Mesenchymal stem cell (in vitro differentiated cells and primary cell): Measurements from ENCODE around the gene HTR2B.
"Not testable (repeated sequence)": the region's sequence is repeated elsewhere in the genome, so short reads cannot be mapped to it uniquely, and the experiment has no call there.

Experiments used
- DNase-seq: peaks from one replicate; pipeline ENCODE4 v3.0.0-alpha.2; 2013
- H2AFZ ChIP-seq: one replicate; pipeline ENCODE4 v1.6.1; 2013; ENCODE audit warnings: low read depth, mild to moderate bottlenecking, control low read depth, inconsistent platforms, low read length, moderate library complexity
- H2AK5ac ChIP-seq: 2 replicates; pipeline ENCODE4 v1.6.1; 2013; ENCODE audit warnings: low read length, moderate library complexity, mild to moderate bottlenecking, inconsistent platforms; ENCODE audit not compliant: severe bottlenecking
- H2BK120ac ChIP-seq: one replicate; pipeline ENCODE4 v1.6.1; 2013; ENCODE audit warnings: low read depth, mild to moderate bottlenecking, inconsistent platforms, low read length, moderate library complexity
- H2BK12ac ChIP-seq, 2 experiments: one replicate each; pipeline ENCODE4 v1.6.1; 2013; ENCODE audit warnings: inconsistent platforms in 2 of 2, low read length in 2 of 2, mild to moderate bottlenecking in 2 of 2, moderate library complexity in 2 of 2, control low read depth in 1 of 2
- H2BK15ac ChIP-seq: one replicate; pipeline ENCODE4 v1.6.1; 2013; ENCODE audit warnings: mild to moderate bottlenecking, low read depth, inconsistent platforms; ENCODE audit not compliant: poor library complexity, severe bottlenecking
- H2BK5ac ChIP-seq: 2 replicates; pipeline ENCODE4 v1.6.1; 2013; ENCODE audit warnings: low read depth, mild to moderate bottlenecking, low read length, control low read depth, inconsistent platforms; ENCODE audit not compliant: poor library complexity, severe bottlenecking
- H3K14ac ChIP-seq, 2 experiments: one replicate each; pipeline ENCODE4 v1.6.1; 2013; ENCODE audit warnings: inconsistent platforms in 2 of 2, low read length in 2 of 2, control low read depth in 1 of 2, mild to moderate bottlenecking in 1 of 2, moderate library complexity in 1 of 2
- H3K18ac ChIP-seq, 2 experiments: one replicate each; pipeline ENCODE4 v1.6.1; 2013; ENCODE audit warnings: inconsistent platforms in 2 of 2, low read length in 2 of 2, control low read depth in 1 of 2, low read depth in 1 of 2, mild to moderate bottlenecking in 1 of 2
- H3K23ac ChIP-seq, 2 experiments: one replicate each; pipeline ENCODE4 v1.6.1; 2013; ENCODE audit warnings: inconsistent platforms in 2 of 2, low read length in 2 of 2, mild to moderate bottlenecking in 2 of 2, moderate library complexity in 2 of 2, control low read depth in 1 of 2
- H3K27ac ChIP-seq: 2 replicates; pipeline ENCODE4 v1.5.1; 2013; ENCODE audit warnings: mild to moderate bottlenecking, moderate library complexity, low read length, control low read depth, inconsistent platforms; ENCODE audit not compliant: poor library complexity, severe bottlenecking
- H3K27me3 ChIP-seq, 2 experiments: 2 replicates each; pipeline versions ENCODE4 v1.6.1 to v1.7.0; 2013; ENCODE audit warnings: low read length in 2 of 2, mild to moderate bottlenecking in 2 of 2, moderate library complexity in 2 of 2, control low read depth in 1 of 2, inconsistent platforms in 1 of 2; ENCODE audit not compliant: control insufficient read depth in 1 of 2, insufficient read depth in 1 of 2
- H3K36me3 ChIP-seq, 2 experiments: 2 replicates each; pipeline versions ENCODE4 v1.6.1 to v1.7.0; 2013; ENCODE audit warnings: low read length in 2 of 2, control low read depth in 1 of 2, inconsistent platforms in 1 of 2, low read depth in 1 of 2, mild to moderate bottlenecking in 1 of 2; ENCODE audit not compliant: insufficient read depth in 2 of 2, control insufficient read depth in 1 of 2
- H3K4ac ChIP-seq, 2 experiments: one replicate each; pipeline ENCODE4 v1.6.1; 2013; ENCODE audit warnings: inconsistent platforms in 2 of 2, low read length in 2 of 2, mild to moderate bottlenecking in 2 of 2, moderate library complexity in 2 of 2, control low read depth in 1 of 2, low read depth in 1 of 2
- H3K4me1 ChIP-seq: 2 replicates; pipeline ENCODE4 v1.6.1; 2013; ENCODE audit warnings: low read depth, low read length, control low read depth; ENCODE audit not compliant: control insufficient read depth, insufficient read depth
- H3K4me2 ChIP-seq: 2 replicates; pipeline ENCODE4 v1.6.1; 2013; ENCODE audit warnings: low read length, mild to moderate bottlenecking, inconsistent platforms; ENCODE audit not compliant: poor library complexity, severe bottlenecking
- H3K4me3 ChIP-seq, 2 experiments: 2 replicates each; pipeline versions ENCODE4 v1.5.1 to v1.7.0; 2013; ENCODE audit warnings: low read length in 2 of 2, mild to moderate bottlenecking in 2 of 2, control low read depth in 1 of 2, low read depth in 1 of 2; ENCODE audit not compliant: insufficient read depth in 1 of 2
- H3K79me1 ChIP-seq: replicated peaks from 2 replicates; pipeline ENCODE4 v1.6.1; 2013; ENCODE audit warnings: mild to moderate bottlenecking, control low read depth, low read length, inconsistent platforms; ENCODE audit not compliant: poor library complexity, severe bottlenecking
- H3K9ac ChIP-seq: 2 replicates; pipeline ENCODE4 v1.7.0; 2013; ENCODE audit warnings: mild to moderate bottlenecking, low read length, moderate library complexity
- H3K9me3 ChIP-seq: 2 replicates; pipeline ENCODE4 v1.7.0; 2013; ENCODE audit warnings: mild to moderate bottlenecking, low read length; ENCODE audit not compliant: control insufficient read depth
- H4K8ac ChIP-seq: one replicate; pipeline ENCODE4 v1.6.1; 2013; ENCODE audit warnings: inconsistent platforms, mild to moderate bottlenecking, low read length, moderate library complexity
- H4K91ac ChIP-seq: one replicate; pipeline ENCODE4 v1.6.1; 2013; ENCODE audit warnings: mild to moderate bottlenecking, low read length, inconsistent platforms
- WGBS: methylation state at CpG from one replicate; pipeline ENCODE4 v1.1.7; 2013; ENCODE audit warnings: mixed read lengths; 5-methylcytosine and 5-hydroxymethylcytosine counted together

The HTR2B gene

GRCh38 chr2:231104115-231104713 is 20.6 kb downstream of the HTR2B start:
- no peak overlapping the region for H4K91ac ChIP-seq
- no peaks in the 10 kb centered on the region for H3K9me3 ChIP-seq
- H2BK5ac ChIP-seq: no peak overlapping the region
- H3K18ac ChIP-seq: no peak overlapping the region
- no peak overlapping the region for H2BK120ac ChIP-seq
- peak overlapping the region; percentile 80 for H3K9ac ChIP-seq
- H4K8ac ChIP-seq: no peak overlapping the region
- no peak overlapping the region for H2BK15ac ChIP-seq
- no peak overlapping the region for H3K4me3 ChIP-seq
- peaks cover 27% of the 10 kb centered on the region for H3K79me1 ChIP-seq
- no peaks in the 10 kb centered on the region for H3K27me3 ChIP-seq
- peaks cover 2% of the 10 kb centered on the region for H3K4me1 ChIP-seq
- H3K36me3 ChIP-seq: peaks cover 25 to 51% of the 10 kb centered on the region in 2 experiments
- no peak overlapping the region for H2AFZ ChIP-seq
- H3K27ac ChIP-seq: no peak overlapping the region
- peak; percentile 81 for DNase-seq
- no peak overlapping the region for H2BK12ac ChIP-seq
- no peak overlapping the region for H3K4me2 ChIP-seq
- H3K23ac ChIP-seq: no peak overlapping the region
- H3K4ac ChIP-seq: no peak overlapping the region
- no peak overlapping the region for H2AK5ac ChIP-seq
- H3K14ac ChIP-seq: no peak overlapping the region
- 43% methylated on average over 1 of the region's 3 CpGs for WGBS

DNA sequence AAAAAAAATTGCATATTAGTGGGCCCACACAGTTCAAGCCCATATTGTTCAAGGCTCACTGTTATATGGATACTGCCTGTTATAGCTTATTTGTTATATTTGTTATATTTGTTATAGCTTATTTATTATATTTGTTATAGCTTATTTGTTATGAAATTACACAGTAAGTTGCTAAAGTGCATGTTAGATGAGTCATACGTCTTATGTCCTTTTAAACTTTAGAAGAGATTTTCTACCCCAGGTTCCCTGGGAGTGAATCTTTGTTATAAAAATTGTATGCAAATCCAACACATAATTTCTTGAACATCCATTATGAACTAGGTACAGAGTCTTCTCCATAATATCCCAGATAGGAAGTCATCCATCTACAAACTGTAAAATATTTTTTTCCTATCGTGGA is 22.1 kb downstream of the HTR2B start:
- Histone ChIP-seq H3K18ac (no peak overlapping the region), H3K4me3 (no peak overlapping the region)
- WGBS: no CpG with 5 or more reads among the region's 2 CpGs

GRCh38 chr2:231100990-231101389 is 23.9 kb downstream of the HTR2B start:
- Histone ChIP-seq H3K4me3 (no peak overlapping the region), H2AK5ac (no peak overlapping the region), H3K9ac (no peak overlapping the region), H2AFZ (no peak overlapping the region), H3K4ac (no peak overlapping the region), H4K91ac (no peak overlapping the region), H2BK15ac (no peak overlapping the region), H2BK12ac (no peak overlapping the region), H3K36me3 (peaks cover 27 to 55% of the 10 kb centered on the region in 2 experiments), H3K79me1 (peaks cover 24% of the 10 kb centered on the region), H2BK120ac (no peak overlapping the region), H4K8ac (no peak overlapping the region), H3K27ac (no peak overlapping the region), H3K18ac (no peak overlapping the region), H3K4me1 (no peaks in the 10 kb centered on the region), H3K9me3 (no peaks in the 10 kb centered on the region), H3K14ac (no peak overlapping the region), H3K27me3 (no peaks in the 10 kb centered on the region), H3K23ac (no peak overlapping the region), H3K4me2 (no peak overlapping the region), H2BK5ac (no peak overlapping the region)
- 73% methylated on average over 4 of the region's 4 CpGs for WGBS
- DNase-seq: no peak

More for the DNA sequence above, 22.1 kb downstream of the HTR2B start:
- Histone ChIP-seq H3K27me3 (no peaks in the 10 kb centered on the region), H4K91ac (no peak overlapping the region), H2BK120ac (no peak overlapping the region), H2BK15ac (no peak overlapping the region), H3K14ac (no peak overlapping the region), H3K36me3 (peaks cover 26 to 50% of the 10 kb centered on the region in 2 experiments), H3K23ac (no peak overlapping the region), H3K79me1 (peaks cover 27% of the 10 kb centered on the region), H3K4me1 (peaks cover 2% of the 10 kb centered on the region), H3K4me2 (no peak overlapping the region), H2BK5ac (no peak overlapping the region), H3K4ac (no peak overlapping the region), H3K9me3 (no peaks in the 10 kb centered on the region), H2AFZ (no peak overlapping the region), H3K27ac (no peak overlapping the region), H2BK12ac (no peak overlapping the region), H3K9ac (peak overlapping the region; percentile 80), H4K8ac (no peak overlapping the region), H2AK5ac (no peak overlapping the region)
- no peak for DNase-seq

DNA sequence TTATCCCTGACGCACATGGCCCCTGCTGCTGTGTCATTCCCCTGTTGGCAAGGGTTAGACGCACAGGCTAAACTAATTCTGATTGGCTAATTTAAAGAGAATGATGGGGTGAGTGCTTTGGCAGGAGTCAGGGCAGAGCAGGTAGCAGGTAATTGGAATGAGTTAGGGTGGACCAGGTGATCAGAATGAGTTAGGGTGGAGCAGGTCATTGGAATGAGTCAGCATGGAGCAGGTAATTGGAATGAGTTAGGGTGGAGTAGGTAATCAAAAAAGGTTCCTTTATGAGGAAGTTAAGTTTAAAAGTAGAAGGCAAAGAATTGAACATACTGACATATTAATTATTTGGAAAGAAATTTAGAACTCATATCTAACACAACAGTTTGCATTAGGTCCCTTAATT is 24.5 kb downstream of the HTR2B start:
- not testable (repeated sequence) for H2BK120ac ChIP-seq, H3K27me3 ChIP-seq, H3K4me2 ChIP-seq, H3K23ac ChIP-seq, H3K4ac ChIP-seq, H2AFZ ChIP-seq, H3K9ac ChIP-seq, H3K4me3 ChIP-seq, H3K4me1 ChIP-seq, H3K27ac ChIP-seq, H2BK15ac ChIP-seq, DNase-seq, H4K8ac ChIP-seq, H2BK12ac ChIP-seq, H2BK5ac ChIP-seq, H3K9me3 ChIP-seq, H3K14ac ChIP-seq, H3K18ac ChIP-seq, H4K91ac ChIP-seq, H2AK5ac ChIP-seq
- Histone ChIP-seq H3K36me3 (peaks cover 27 to 55% of the 10 kb centered on the region in 2 experiments), H3K79me1 (peaks cover 24% of the 10 kb centered on the region)
- WGBS: 73% methylated on average over 2 of the region's 2 CpGs
